Measurements from ENCODE around the gene IGSF9B.

GRCh38 chr11:133901316-133901715 is 55.5 kb downstream of the IGSF9B start:
- TF ChIP-seq RAD21 (IDR thresholded peaks at IDR 0.05; ENCODE audit: low read depth): no peak
- no peak for TF ChIP-seq YY1 (IDR thresholded peaks at IDR 0.05; ENCODE audit: low read depth)
- no peak for TF ChIP-seq EP300 (IDR thresholded peaks at IDR 0.05; ENCODE audit: borderline replicate concordance)
- TF ChIP-seq CEBPB (IDR thresholded peaks at IDR 0.05): no peak
- no peak for TF ChIP-seq TCF12 (IDR thresholded peaks at IDR 0.05; ENCODE audit: low read depth)

All from Ishikawa (cell line).